HL-60 (cell line): ENCODE data around the gene UST.

Experiments
- CTCF ChIP-seq: IDR thresholded peaks from one replicate; pipeline ENCODE4 v1.5.1; 2011; ENCODE audit warnings: low read length, control low read depth, inconsistent platforms; ENCODE audit not compliant: insufficient read depth
- POLR2AphosphoS5 ChIP-seq: IDR thresholded peaks from 2 replicates; pipeline ENCODE4 v1.6.1; 2012; ENCODE audit warnings: low read depth
- REST ChIP-seq: IDR thresholded peaks from 2 replicates; pipeline ENCODE4 v1.6.1; 2012; ENCODE audit warnings: low read depth; ENCODE audit not compliant: insufficient replicate concordance
- SPI1 ChIP-seq: IDR thresholded peaks from 2 replicates; pipeline ENCODE4 v1.6.1; 2012; ENCODE audit warnings: low read depth, mild to moderate bottlenecking, borderline replicate concordance

- TF ChIP-seq CTCF (no peak), POLR2AphosphoS5 (no peak), SPI1 (no peak), REST (no peak)
These were observed 332.6 kb downstream of the UST start for GRCh38 chr6:149079456-149079855.
